Activated naive CD4-positive, alpha-beta T cell treated with anti-CD3 and anti-CD28 coated beads, Interleukin-2, amount 50 U/mL, for 72 hours (primary cell): ENCODE results near the gene HTN3. TPM values are rescaled to one million over a fixed set of nuclear protein-coding genes. Genes with fewer than 3 reads are reported as not detected.

ENCODE experiments used
- ATAC-seq, 2 donors: fragments of 150-1000 bp; cut with Tn5 transposase; 2 replicates each; pipeline ENCODE4 v1.10.0; 2021; ENCODE audit warnings: mild to moderate bottlenecking in 2 of 2, moderate library complexity in 2 of 2
- DNase-seq, 2 donors: peaks; one replicate each; pipeline ENCODE4 v3.0.0; 2021 to 2022; ENCODE audit warnings: low spot score in 2 of 2
- H3K27ac Mint-ChIP-seq, 2 donors: one replicate each; pipeline ENCODE4 v1.8.0; 2022; ENCODE audit warnings: mild to moderate bottlenecking in 2 of 2, mixed read lengths in 2 of 2
- H3K36me3 Mint-ChIP-seq, 2 donors: one replicate each; pipeline ENCODE4 v1.8.0; 2022; ENCODE audit warnings: mixed read lengths in 2 of 2
- H3K9me3 Mint-ChIP-seq, 2 donors: one replicate each; pipeline ENCODE4 v1.8.0; 2022; ENCODE audit warnings: mixed read lengths in 2 of 2
- total RNA-seq, 2 donors: library from RNA; stranded (reverse); gene quantifications; one replicate each; pipeline ENCODE4 v1.2.3, GENCODE V29; 2022

The HTN3 gene
- total RNA-seq, 2 donors from 2014 or later, result not detected

DNA sequence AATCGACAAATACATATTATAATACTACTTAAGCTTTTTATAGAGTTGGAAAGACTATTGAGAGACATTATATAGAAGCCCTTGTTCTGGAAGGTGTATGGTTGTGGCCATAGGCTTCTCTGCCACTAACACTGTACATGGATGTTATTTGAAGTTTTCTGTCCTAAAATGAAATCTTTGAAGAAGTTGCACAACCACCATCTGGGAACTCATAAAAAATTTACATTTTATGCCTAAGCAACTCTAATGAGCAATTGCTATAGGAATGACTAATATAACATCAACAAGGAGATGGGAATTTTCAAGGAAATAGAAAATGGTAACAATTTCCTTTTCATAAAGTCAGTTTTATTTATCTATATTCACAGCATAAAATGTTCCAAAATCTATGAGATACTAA is 29.4 kb downstream of the HTN3 start:
- DNase-seq, result no peak
- ATAC-seq, result no peak
- Mint-ChIP-seq H3K36me3 (no peaks in the 10 kb centered on the region), H3K9me3 (peaks cover 3 to 12% of the 10 kb centered on the region in 2 donors), H3K27ac (no peak overlapping the region)

- no peak for DNase-seq
- H3K27ac Mint-ChIP-seq, result no peak overlapping the region
- H3K36me3 Mint-ChIP-seq, result no peaks in the 10 kb centered on the region
- no peak for ATAC-seq
- H3K9me3 Mint-ChIP-seq, result peaks cover 3 to 12% of the 10 kb centered on the region in 2 donors
These were observed 30.9 kb downstream of the HTN3 start for GRCh38 chr4:70059149-70059548.

- H3K27ac Mint-ChIP-seq, result no peak overlapping the region
These were observed 33.7 kb downstream of the HTN3 start for GRCh38 chr4:70062000-70062399.

GRCh38 chr4:70080205-70080604 is 51.9 kb downstream of the HTN3 start:
- no peaks in the 10 kb centered on the region for H3K9me3 Mint-ChIP-seq
- H3K27ac Mint-ChIP-seq, result no peak overlapping the region
- H3K36me3 Mint-ChIP-seq, result no peaks in the 10 kb centered on the region
- DNase-seq (no peak), ATAC-seq (no peak)

More at GRCh38 chr4:70062000-70062399, 33.7 kb downstream of the HTN3 start:
- H3K9me3 Mint-ChIP-seq, result peaks cover 2 to 3% of the 10 kb centered on the region in 2 donors
- H3K36me3 Mint-ChIP-seq, result no peaks in the 10 kb centered on the region
- no peak for ATAC-seq
- DNase-seq, result no peak

Other genes with a start within 250 kb of the HTN3 start
- not detected for gene SULT1E1, start 168.3 kb upstream of the HTN3 start, total RNA-seq
- not detected for gene CSN1S1, start 97.4 kb upstream of the HTN3 start, total RNA-seq
- gene CSN2, start 62.7 kb upstream of the HTN3 start, total RNA-seq, result not detected
- gene STATH, start 32.5 kb upstream of the HTN3 start, total RNA-seq, result not detected
- gene HTN1, start 22.0 kb downstream of the HTN3 start, total RNA-seq, result not detected
- not detected for gene PRR27, start 125.8 kb downstream of the HTN3 start, total RNA-seq
- not detected for gene ODAM, start 167.3 kb downstream of the HTN3 start, total RNA-seq
- not detected for gene FDCSP, start 197.7 kb downstream of the HTN3 start, total RNA-seq
- gene CSN3, start 214.1 kb downstream of the HTN3 start, total RNA-seq, result not detected